Keratinocyte (primary cell): ENCODE data around the gene MAP3K4. TPM values are rescaled to one million over a fixed set of nuclear protein-coding genes. Genes with fewer than 3 reads are reported as not detected.

Experiments used
- DNase-seq: peaks from one replicate; pipeline ENCODE4 v3.0.0-alpha.2; 2011; ENCODE audit warnings: low read depth, missing footprints, low spot score
- FAIRE-seq: peaks from 2 replicates; lab custom pipeline; 2011; peaks lifted over from hg19 to GRCh38; lab: Jason Lieb, UNC
- H2AFZ ChIP-seq: 2 replicates; pipeline ENCODE4 v1.6.0; 2012; ENCODE audit warnings: low read length, control low read depth, inconsistent platforms; ENCODE audit not compliant: control insufficient read depth
- H3K27ac ChIP-seq: 2 replicates; pipeline ENCODE4 v1.5.1; 2011; ENCODE audit warnings: low read length; ENCODE audit not compliant: control insufficient read depth, insufficient read depth
- H3K27me3 ChIP-seq: 3 replicates; pipeline ENCODE4 v1.6.0; 2011; ENCODE audit warnings: low read length; ENCODE audit not compliant: control insufficient read depth, insufficient read depth; ENCODE audit errors: extremely low read depth
- H3K36me3 ChIP-seq, 2 experiments: 2 replicates in 1 of 2; 3 replicates in 1 of 2; pipeline ENCODE4 v1.5.1; 2011; ENCODE audit warnings: low read length in 2 of 2, mild to moderate bottlenecking in 1 of 2; ENCODE audit not compliant: control insufficient read depth in 2 of 2, insufficient read depth in 2 of 2; ENCODE audit errors: extremely low read depth in 1 of 2
- H3K4me1 ChIP-seq: 3 replicates; pipeline ENCODE4 v1.5.1; 2011; ENCODE audit warnings: low read length; ENCODE audit not compliant: control insufficient read depth, insufficient read depth; ENCODE audit errors: extremely low read depth
- H3K4me2 ChIP-seq: 3 replicates; pipeline ENCODE4 v1.6.0; 2011; ENCODE audit warnings: low read depth, low read length; ENCODE audit not compliant: control insufficient read depth, insufficient read depth; ENCODE audit errors: extremely low read depth
- H3K4me3 ChIP-seq, 3 experiments: fragments of 200-600 bp in 1 of 3; sonication (generic) in 1 of 3; 2 replicates in 2 of 3; 3 replicates in 1 of 3; pipeline ENCODE4 v1.5.1; 2011 to 2016; ENCODE audit warnings: low read length in 3 of 3, mild to moderate bottlenecking in 3 of 3, control low read depth in 2 of 3, inconsistent platforms in 1 of 3, low read depth in 1 of 3, mixed read lengths in 1 of 3, mixed run types in 1 of 3, moderate library complexity in 1 of 3; ENCODE audit not compliant: control insufficient read depth in 2 of 3, insufficient read depth in 2 of 3; ENCODE audit errors: extremely low read depth in 1 of 3
- H3K79me2 ChIP-seq: 2 replicates; pipeline ENCODE4 v1.6.0; 2012; ENCODE audit warnings: low read length; ENCODE audit not compliant: control insufficient read depth, insufficient read depth
- H3K9ac ChIP-seq: 3 replicates; pipeline ENCODE4 v1.6.0; 2011; ENCODE audit warnings: low read length; ENCODE audit not compliant: control insufficient read depth, insufficient read depth; ENCODE audit errors: extremely low read depth
- H3K9me1 ChIP-seq: 3 replicates; pipeline ENCODE4 v1.6.0; 2011; ENCODE audit warnings: low read length; ENCODE audit not compliant: control insufficient read depth, insufficient read depth; ENCODE audit errors: extremely low read depth
- H3K9me3 ChIP-seq: 2 replicates; pipeline ENCODE4 v1.5.1; 2012; ENCODE audit warnings: low read depth, low read length; ENCODE audit not compliant: control insufficient read depth
- H4K20me1 ChIP-seq: 3 replicates; pipeline ENCODE4 v1.6.0; 2011; ENCODE audit warnings: low read length; ENCODE audit not compliant: control insufficient read depth, insufficient read depth; ENCODE audit errors: extremely low read depth
- EZH2 ChIP-seq: IDR thresholded peaks from one replicate; pipeline ENCODE4 v1.6.1; 2012; ENCODE audit warnings: inconsistent platforms, mild to moderate bottlenecking, low read length, moderate library complexity
- dilution Hi-C: fragments of 300-500 bp; cut with MboI; formaldehyde crosslinking; loops from one replicate; pipeline ENCODE4 v1.7.0; 2020; ENCODE audit warnings: low sequenced_read_pairs; ENCODE audit not compliant: extremely low pct_ligation_motif_present
- polyA plus RNA-seq, 5 experiments: library from polyadenylated mRNA; depleted of rRNA in 3 of 5; stranded (reverse) in 3 of 5; stranded (forward) in 1 of 5; unstranded in 1 of 5; fragments of >200 nt; gene quantifications; 1 replicate in 1 of 5; 2 replicates in 3 of 5; 3 replicates in 1 of 5; pipeline versions ENCODE4 v1.2.1 to v1.2.3, GENCODE V29; 2011 to 2012; ENCODE audit warnings: missing spikeins in 2 of 5, low read depth in 1 of 5, low replicate concordance in 1 of 5
- TF ChIP-seq, protein P1 (sequence below), 3 experiments: IDR thresholded peaks in 1 of 3; conservative IDR thresholded peaks in 1 of 3; optimal IDR thresholded peaks in 1 of 3; 2 replicates in 2 of 3; 3 replicates in 1 of 3; pipeline versions ENCODE3 to v1.5.1; 2011; ENCODE audit warnings: low read length in 3 of 3, mild to moderate bottlenecking in 3 of 3, moderate library complexity in 2 of 3, control low read depth in 1 of 3, inconsistent platforms in 1 of 3; ENCODE audit not compliant: insufficient read depth in 2 of 3; ENCODE audit errors: extremely low read depth in 1 of 3

Gene MAP3K4
- polyA plus RNA-seq, 1 donor (not counting 4 experiments of a cell fraction or from before 2014, with no cell fraction given): 12.8 TPM

- TF ChIP-seq, protein P1, sequence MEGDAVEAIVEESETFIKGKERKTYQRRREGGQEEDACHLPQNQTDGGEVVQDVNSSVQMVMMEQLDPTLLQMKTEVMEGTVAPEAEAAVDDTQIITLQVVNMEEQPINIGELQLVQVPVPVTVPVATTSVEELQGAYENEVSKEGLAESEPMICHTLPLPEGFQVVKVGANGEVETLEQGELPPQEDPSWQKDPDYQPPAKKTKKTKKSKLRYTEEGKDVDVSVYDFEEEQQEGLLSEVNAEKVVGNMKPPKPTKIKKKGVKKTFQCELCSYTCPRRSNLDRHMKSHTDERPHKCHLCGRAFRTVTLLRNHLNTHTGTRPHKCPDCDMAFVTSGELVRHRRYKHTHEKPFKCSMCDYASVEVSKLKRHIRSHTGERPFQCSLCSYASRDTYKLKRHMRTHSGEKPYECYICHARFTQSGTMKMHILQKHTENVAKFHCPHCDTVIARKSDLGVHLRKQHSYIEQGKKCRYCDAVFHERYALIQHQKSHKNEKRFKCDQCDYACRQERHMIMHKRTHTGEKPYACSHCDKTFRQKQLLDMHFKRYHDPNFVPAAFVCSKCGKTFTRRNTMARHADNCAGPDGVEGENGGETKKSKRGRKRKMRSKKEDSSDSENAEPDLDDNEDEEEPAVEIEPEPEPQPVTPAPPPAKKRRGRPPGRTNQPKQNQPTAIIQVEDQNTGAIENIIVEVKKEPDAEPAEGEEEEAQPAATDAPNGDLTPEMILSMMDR (optimal IDR thresholded peaks at IDR 0.05 in 1 of 3, IDR thresholded peaks at IDR 0.05 in 1 of 3, conservative IDR thresholded peaks at IDR 0.05 in 1 of 3; ENCODE audit: extremely low read depth in 1 of 3, insufficient read depth in 2 of 3, low read length in 3 of 3): no peak
- no peaks in the 10 kb centered on the region for H3K4me1 ChIP-seq
- H3K36me3 ChIP-seq: peaks cover 0 to 3% of the 10 kb centered on the region in 2 experiments
- H3K27me3 ChIP-seq: no peaks in the 10 kb centered on the region
- H3K27ac ChIP-seq: no peak overlapping the region
- no peak overlapping the region for H3K9ac ChIP-seq
- no peak overlapping the region for H3K4me2 ChIP-seq
- no peak for DNase-seq
- H2AFZ ChIP-seq: no peak overlapping the region
- no peaks in the 10 kb centered on the region for H3K9me1 ChIP-seq
- no peak for FAIRE-seq
- no peaks in the 10 kb centered on the region for H3K79me2 ChIP-seq
- dilution Hi-C loops: no loop called here
- H4K20me1 ChIP-seq: no peaks in the 10 kb centered on the region
- H3K9me3 ChIP-seq: no peaks in the 10 kb centered on the region
- H3K4me3 ChIP-seq: no peak overlapping the region
Observed at GRCh38 chr6:161151660-161152526, 160.3 kb downstream of the MAP3K4 start.

GRCh38 chr6:161152527-161152862 is 160.9 kb downstream of the MAP3K4 start:
- Histone ChIP-seq H2AFZ (no peak overlapping the region), H4K20me1 (no peaks in the 10 kb centered on the region), H3K4me3 (no peak overlapping the region), H3K4me1 (no peaks in the 10 kb centered on the region), H3K4me2 (no peak overlapping the region), H3K79me2 (no peaks in the 10 kb centered on the region), H3K9me1 (no peaks in the 10 kb centered on the region), H3K36me3 (peaks cover 0 to 3% of the 10 kb centered on the region in 2 experiments), H3K9ac (no peak overlapping the region), H3K27ac (no peak overlapping the region), H3K27me3 (no peaks in the 10 kb centered on the region), H3K9me3 (no peaks in the 10 kb centered on the region)
- no peak for TF ChIP-seq EZH2
- TF ChIP-seq, protein P1 (optimal IDR thresholded peaks at IDR 0.05 in 1 of 3, IDR thresholded peaks at IDR 0.05 in 1 of 3, conservative IDR thresholded peaks at IDR 0.05 in 1 of 3; ENCODE audit: extremely low read depth in 1 of 3, insufficient read depth in 2 of 3, low read length in 3 of 3): no peak
- DNase-seq: no peak
- dilution Hi-C loops: no loop called here
- FAIRE-seq: no peak
